ENCODE measurements around the gene IRF2. TPM values are rescaled to one million over a fixed set of nuclear protein-coding genes. Genes with fewer than 3 reads are reported as not detected.

IRF2 gene
- total and polyA plus RNA-seq, 2 experiments from 2014 or later = 12.8 to 14.2 TPM

GRCh38 chr4:184427687-184428086, 46.7 kb downstream of the IRF2 start:
- H3K27ac ChIP-seq = no peak overlapping the region
- H3K36me3 ChIP-seq (ENCODE audit: low read depth) = peaks cover 5% of the 10 kb centered on the region; the same call in 1 of the 2 replicates
- no peak overlapping the region for H3K4me3 ChIP-seq
- no peak for DNase-seq
- in situ Hi-C loops (cut with MboI) = no loop called here
- no peaks in the 10 kb centered on the region for H3K9me3 ChIP-seq (ENCODE audit: low read depth)
- no peaks in the 10 kb centered on the region for H3K27me3 ChIP-seq (replicated peaks; ENCODE audit: insufficient read depth)
- peaks cover 51% of the 10 kb centered on the region for H3K79me2 ChIP-seq (ENCODE audit: insufficient read depth)
- WGBS, 2 experiments (ENCODE audit: low coverage in 1 of 2, low lambda C conversion rate in 2 of 2, missing lambda C conversion rate in 2 of 2) = 93 to 96% methylated on average over 1 of the region's 1 CpG
- H3K9me2 ChIP-seq (ENCODE audit: insufficient read depth) = no peaks in the 10 kb centered on the region
- no peak overlapping the region for H3K9ac ChIP-seq
- no peak overlapping the region for H2AFZ ChIP-seq
- no peaks in the 10 kb centered on the region for H3K4me1 ChIP-seq (ENCODE audit: insufficient read depth)
- no peak for TF ChIP-seq EZH2 (IDR thresholded peaks at IDR 0.05; ENCODE audit: insufficient read depth, poor library complexity, severe bottlenecking)
- no peak for TF ChIP-seq EZH2phosphoT487 (IDR thresholded peaks at IDR 0.05; ENCODE audit: insufficient read depth, low read depth)
- no peaks in the 10 kb centered on the region for H3F3A ChIP-seq (ENCODE audit: insufficient read depth)
- no peak overlapping the region for H3K4me2 ChIP-seq (ENCODE audit: unreplicated experiment)
- H4K20me1 ChIP-seq (ENCODE audit: insufficient read depth) = no peaks in the 10 kb centered on the region

- in situ Hi-C loops (cut with MboI) = no loop called here
- H4K20me1 ChIP-seq (ENCODE audit: insufficient read depth) = no peaks in the 10 kb centered on the region
- WGBS, 2 experiments (ENCODE audit: low coverage in 1 of 2, low lambda C conversion rate in 2 of 2, missing lambda C conversion rate in 2 of 2) = 83 to 91% methylated on average over 3 of the region's 3 CpGs
Measured at GRCh38 chr4:184427093-184427492, 47.3 kb downstream of the IRF2 start.

GRCh38 chr4:184424993-184425758, 49.2 kb downstream of the IRF2 start:
- Histone ChIP-seq H3K9me3 (ENCODE audit: low read depth) (no peaks in the 10 kb centered on the region), H3K36me3 (ENCODE audit: low read depth) (peaks cover 12% of the 10 kb centered on the region; the same call in 1 of the 2 replicates), H3K4me1 (ENCODE audit: insufficient read depth) (no peaks in the 10 kb centered on the region), H3K4me2 (ENCODE audit: unreplicated experiment) (no peak overlapping the region), H3K27me3 (replicated peaks; ENCODE audit: insufficient read depth) (no peaks in the 10 kb centered on the region), H3K9ac (no peak overlapping the region), H3K79me2 (ENCODE audit: insufficient read depth) (peaks cover 52% of the 10 kb centered on the region), H3K9me2 (ENCODE audit: insufficient read depth) (no peaks in the 10 kb centered on the region), H3K27ac (no peak overlapping the region), H3K4me3 (no peak overlapping the region), H2AFZ (no peak overlapping the region), H4K20me1 (ENCODE audit: insufficient read depth) (no peaks in the 10 kb centered on the region), H3F3A (ENCODE audit: insufficient read depth) (no peaks in the 10 kb centered on the region)
- in situ Hi-C loops (cut with MboI) = no loop called here
- no peak for DNase-seq
- 90 to 93% methylated on average over 17 of the region's 17 CpGs for WGBS, 2 experiments (ENCODE audit: low coverage in 1 of 2, low lambda C conversion rate in 2 of 2, missing lambda C conversion rate in 2 of 2)
- TF ChIP-seq EZH2 (IDR thresholded peaks at IDR 0.05; ENCODE audit: insufficient read depth, poor library complexity, severe bottlenecking) (no peak), EZH2phosphoT487 (IDR thresholded peaks at IDR 0.05; ENCODE audit: insufficient read depth, low read depth) (no peak)

More at GRCh38 chr4:184427093-184427492, 47.3 kb downstream of the IRF2 start:
- Histone ChIP-seq H3K4me3 (no peak overlapping the region), H2AFZ (no peak overlapping the region), H3K27me3 (replicated peaks; ENCODE audit: insufficient read depth) (no peaks in the 10 kb centered on the region), H3K9me2 (ENCODE audit: insufficient read depth) (no peaks in the 10 kb centered on the region), H3K4me1 (ENCODE audit: insufficient read depth) (no peaks in the 10 kb centered on the region), H3K79me2 (ENCODE audit: insufficient read depth) (peaks cover 51% of the 10 kb centered on the region), H3K9me3 (ENCODE audit: low read depth) (no peaks in the 10 kb centered on the region), H3K9ac (no peak overlapping the region), H3K27ac (no peak overlapping the region), H3F3A (ENCODE audit: insufficient read depth) (no peaks in the 10 kb centered on the region), H3K4me2 (ENCODE audit: unreplicated experiment) (no peak overlapping the region), H3K36me3 (ENCODE audit: low read depth) (peaks cover 11% of the 10 kb centered on the region; the same call in 1 of the 2 replicates)
- TF ChIP-seq EZH2 (IDR thresholded peaks at IDR 0.05; ENCODE audit: insufficient read depth, poor library complexity, severe bottlenecking) (no peak), EZH2phosphoT487 (IDR thresholded peaks at IDR 0.05; ENCODE audit: insufficient read depth, low read depth) (no peak)
- DNase-seq = no peak

GRCh38 chr4:184424279-184424678, 50.1 kb downstream of the IRF2 start:
- Histone ChIP-seq H3K27me3 (replicated peaks; ENCODE audit: insufficient read depth) (no peaks in the 10 kb centered on the region), H2AFZ (no peak overlapping the region), H3K4me1 (ENCODE audit: insufficient read depth) (no peaks in the 10 kb centered on the region), H3K36me3 (ENCODE audit: low read depth) (peaks cover 12% of the 10 kb centered on the region; the same call in 1 of the 2 replicates), H3K9ac (no peak overlapping the region), H3K9me2 (ENCODE audit: insufficient read depth) (no peaks in the 10 kb centered on the region), H3K27ac (no peak overlapping the region), H3K79me2 (ENCODE audit: insufficient read depth) (peaks cover 54% of the 10 kb centered on the region), H4K20me1 (ENCODE audit: insufficient read depth) (no peaks in the 10 kb centered on the region), H3K9me3 (ENCODE audit: low read depth) (no peaks in the 10 kb centered on the region), H3K4me3 (no peak overlapping the region), H3K4me2 (ENCODE audit: unreplicated experiment) (no peak overlapping the region), H3F3A (ENCODE audit: insufficient read depth) (no peaks in the 10 kb centered on the region)
- 100% methylated on average over 3 of the region's 3 CpGs for WGBS, 2 experiments (ENCODE audit: low coverage in 1 of 2, low lambda C conversion rate in 2 of 2, missing lambda C conversion rate in 2 of 2)
- in situ Hi-C loops (cut with MboI) = no loop called here
- no peak for DNase-seq
- TF ChIP-seq EZH2 (IDR thresholded peaks at IDR 0.05; ENCODE audit: insufficient read depth, poor library complexity, severe bottlenecking) (no peak), EZH2phosphoT487 (IDR thresholded peaks at IDR 0.05; ENCODE audit: insufficient read depth, low read depth) (no peak)

Data from GM23248 (cell line).